Stimulated activated CD8-positive, alpha-beta memory T cell treated with anti-CD3 and anti-CD28 coated beads, Interleukin-4, amount 100 ng/mL, for 48 hours (primary cell): ENCODE measurements around the gene CEP76.
"Not testable (repeated sequence)": the region's sequence is repeated elsewhere in the genome, so short reads cannot be mapped to it uniquely, and the experiment has no call there.

Experiments
- DNase-seq: peaks from one replicate; pipeline ENCODE4 v3.0.0-alpha.2; 2020

Gene CEP76

DNA sequence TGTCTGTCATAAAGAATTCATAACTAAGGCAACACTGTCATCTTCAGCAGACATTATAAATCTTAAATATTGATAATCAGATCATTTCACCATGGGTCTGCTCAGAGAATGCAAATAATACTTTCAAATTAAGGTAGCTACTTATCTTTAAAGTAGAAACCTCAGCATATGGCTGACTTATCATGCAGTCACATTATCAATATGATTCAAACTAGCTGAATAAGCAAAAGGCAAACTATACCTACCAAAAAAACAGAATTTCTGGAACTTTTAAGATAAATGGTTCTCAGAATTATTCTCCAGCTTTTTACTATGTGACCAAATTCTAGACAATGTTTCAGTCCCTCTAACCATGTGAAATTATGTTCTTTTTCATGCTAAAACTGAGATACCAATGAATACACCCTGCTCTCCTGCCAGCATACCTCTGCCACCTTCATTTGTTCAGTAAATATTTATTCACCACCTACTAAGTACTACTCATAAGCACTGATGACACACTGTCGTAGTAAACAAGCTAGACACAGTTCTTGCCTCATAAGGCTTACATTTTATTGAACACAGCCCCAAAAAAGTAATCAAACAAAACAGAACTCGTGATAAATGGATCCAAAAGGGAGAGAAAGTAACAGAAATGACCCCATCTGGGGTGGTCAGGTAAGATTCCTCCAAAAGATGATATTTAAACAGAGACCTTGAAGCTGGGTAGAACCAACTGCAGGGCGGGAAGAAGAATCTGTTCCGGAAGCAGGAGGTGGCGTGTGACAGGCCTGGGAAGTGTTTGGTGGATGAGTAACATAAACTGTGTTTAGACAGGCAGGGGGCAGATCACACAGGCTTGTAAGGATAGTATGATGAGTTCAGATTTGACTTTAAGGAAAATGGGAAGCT lies 62.3 kb downstream of the CEP76 start:
- no peak for DNase-seq

DNA sequence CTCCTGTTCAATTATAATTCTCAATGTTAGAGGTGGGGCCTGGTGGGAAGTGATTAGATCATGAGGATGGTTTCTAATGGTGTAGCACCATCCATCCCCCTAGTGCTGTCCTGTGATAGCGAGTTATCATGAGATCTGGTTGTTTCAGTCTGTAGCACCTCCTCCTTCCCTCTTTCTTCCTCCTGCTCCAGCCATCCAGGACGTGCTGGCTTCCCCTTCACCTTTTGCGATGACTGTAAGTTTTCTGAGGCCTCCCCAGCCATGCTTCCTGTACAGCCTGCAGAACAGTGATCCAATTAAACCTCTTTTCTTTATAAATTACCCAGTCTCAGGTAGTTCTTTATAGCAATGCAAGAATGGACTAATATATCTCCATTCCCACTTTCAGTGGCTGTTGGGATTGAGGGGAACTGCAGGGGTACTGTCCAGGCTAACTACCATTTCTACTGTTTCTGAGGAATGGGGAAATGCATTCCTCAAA lies 63.8 kb downstream of the CEP76 start:
- no peak for DNase-seq

DNA sequence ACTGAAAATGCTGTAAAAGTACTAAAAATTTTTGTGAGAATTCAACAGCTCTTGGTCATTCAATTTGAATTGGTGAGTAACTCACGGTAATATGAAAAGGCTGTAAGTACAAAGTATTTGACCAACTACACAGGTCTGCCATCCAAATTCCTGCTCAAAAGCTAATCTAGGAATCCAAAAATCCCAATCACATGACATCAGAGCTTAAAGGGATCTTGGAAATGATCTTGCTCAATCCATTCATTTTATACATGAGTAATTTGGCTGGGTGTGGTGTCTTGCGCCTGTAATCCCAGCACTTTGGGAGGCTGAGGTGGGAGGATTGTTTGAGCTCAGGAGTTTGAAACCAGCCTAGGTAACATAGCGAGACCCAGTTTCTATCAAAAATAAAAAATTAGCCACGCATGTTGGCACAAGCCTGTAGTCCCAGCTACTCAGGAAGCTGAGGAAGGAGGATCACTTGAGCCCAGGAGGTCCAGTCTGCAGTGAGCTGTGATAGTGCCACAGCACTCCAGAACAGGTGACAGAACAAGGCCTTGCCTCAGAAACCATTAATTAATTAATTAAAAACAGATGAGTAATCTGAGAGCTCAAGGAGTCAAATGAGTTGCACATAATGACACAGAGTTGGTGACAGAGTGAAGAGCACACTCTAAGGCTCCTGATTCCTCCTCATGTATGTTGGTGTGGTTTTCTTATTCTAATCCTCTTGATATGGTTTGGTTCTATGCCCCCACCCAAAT lies 64.5 kb downstream of the CEP76 start:
- no peak for DNase-seq

DNA sequence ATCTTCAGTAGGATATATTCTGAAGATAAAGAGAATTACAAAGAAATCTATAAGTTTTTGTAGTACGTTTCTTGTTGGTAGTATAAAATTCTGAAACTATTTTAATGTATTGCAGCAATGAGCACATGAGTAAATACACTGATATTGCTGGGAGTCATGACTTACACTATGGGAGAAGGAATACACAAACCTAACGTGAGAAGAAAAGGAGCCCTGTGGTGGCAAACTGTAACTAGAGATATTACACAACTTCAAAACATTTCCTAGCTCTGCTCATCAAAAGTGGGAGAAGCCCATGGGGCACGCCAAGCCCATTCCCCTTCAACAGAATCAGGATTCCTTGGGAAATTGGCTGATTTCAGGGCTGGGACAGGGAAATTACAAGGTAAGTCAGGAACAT lies 65.1 kb downstream of the CEP76 start:
- DNase-seq, result no peak

DNA sequence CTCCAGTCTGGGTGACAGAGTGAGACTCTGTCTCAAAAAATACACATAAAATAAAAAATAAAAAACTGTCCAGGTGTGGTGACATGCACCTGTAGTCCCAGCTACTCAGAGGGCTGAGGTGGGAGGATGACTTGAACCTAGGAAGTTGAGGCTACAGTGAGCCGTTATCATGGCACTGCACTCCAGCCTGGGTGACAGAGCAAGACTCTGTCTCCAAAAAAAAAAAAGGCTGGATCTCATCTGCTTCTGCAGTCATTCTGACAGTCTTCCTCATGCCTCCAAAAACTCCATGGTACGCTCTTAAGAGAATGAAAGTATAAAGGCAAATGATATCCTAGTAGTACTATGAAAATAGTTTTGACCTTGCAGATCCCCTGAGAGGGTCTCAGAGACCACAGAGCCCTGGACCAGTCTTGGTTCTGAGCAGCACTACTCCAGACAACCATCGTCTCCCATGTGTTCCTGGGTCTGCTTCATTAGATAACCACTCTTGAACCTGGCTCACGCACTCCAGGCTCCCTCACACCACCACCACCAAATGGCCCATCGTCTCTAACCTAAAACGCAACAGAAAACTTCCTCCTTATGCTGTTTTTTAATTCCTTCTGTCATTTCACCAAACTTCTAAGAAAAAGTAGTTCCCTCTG lies 70.6 kb downstream of the CEP76 start:
- DNase-seq, result no peak

DNA sequence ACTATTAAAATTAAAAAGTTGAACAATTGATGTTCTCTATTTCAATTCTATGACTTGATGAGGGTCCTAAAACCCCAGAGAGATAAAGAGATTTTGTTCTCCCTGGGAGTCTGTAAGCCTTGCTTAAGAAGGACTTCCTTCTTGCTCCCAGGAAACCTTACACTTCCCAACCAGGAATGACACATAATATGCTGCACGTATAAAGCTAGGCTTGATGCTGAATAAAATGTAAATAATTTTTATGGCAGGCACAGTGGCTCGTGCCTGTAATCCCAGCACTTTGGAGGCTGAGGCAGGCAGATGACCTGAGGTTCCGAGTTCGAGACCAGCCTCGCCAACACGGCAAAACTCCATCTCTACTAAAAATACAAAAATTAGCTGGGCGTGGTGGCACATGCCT lies 72.4 kb downstream of the CEP76 start:
- DNase-seq, result no peak

DNA sequence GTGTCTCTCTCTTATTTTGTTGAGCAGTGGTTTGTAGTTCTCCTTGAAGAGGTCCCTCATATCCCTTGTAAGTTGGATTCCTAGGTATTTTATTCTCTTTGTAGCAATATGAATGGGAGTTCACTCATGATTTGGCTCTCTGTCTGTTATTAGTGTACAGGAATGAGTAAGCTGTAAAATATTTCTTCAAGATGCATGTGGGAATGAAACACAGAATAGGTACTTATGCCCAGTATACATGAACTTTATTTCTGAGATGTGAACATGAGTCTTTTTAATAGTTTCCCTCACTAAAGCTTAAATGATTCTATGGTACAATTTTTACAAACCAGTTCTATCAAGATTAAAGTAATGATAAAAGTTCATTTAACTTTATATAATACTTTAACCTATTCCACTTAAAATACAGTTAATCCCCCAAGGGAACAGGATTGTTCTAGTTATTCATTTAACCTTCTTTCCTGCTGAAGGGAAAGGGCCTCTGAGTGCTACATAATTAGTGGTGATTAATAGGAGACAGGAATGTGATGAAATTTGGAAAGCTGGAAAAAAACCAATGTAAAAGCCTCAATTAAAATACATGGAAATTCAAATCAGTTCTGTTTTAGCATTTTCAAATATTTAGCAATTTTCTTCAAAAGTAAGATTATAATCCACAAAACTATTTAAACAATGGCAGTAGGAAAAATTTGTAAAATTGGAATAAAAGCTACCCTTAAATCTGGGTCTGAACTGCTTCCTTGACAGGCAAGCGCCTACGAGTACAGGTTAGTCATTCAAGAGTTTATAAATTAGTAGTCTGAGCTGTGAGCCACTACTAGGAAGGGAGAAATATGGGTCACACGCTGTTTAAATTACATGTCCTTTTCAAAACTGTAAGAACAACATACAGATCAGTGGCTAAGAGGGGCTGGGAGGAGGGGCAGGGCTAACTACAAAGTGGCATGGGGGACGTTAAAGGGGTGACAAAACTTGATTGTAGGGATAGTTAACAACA lies 73.5 kb downstream of the CEP76 start:
- no peak for DNase-seq

DNA sequence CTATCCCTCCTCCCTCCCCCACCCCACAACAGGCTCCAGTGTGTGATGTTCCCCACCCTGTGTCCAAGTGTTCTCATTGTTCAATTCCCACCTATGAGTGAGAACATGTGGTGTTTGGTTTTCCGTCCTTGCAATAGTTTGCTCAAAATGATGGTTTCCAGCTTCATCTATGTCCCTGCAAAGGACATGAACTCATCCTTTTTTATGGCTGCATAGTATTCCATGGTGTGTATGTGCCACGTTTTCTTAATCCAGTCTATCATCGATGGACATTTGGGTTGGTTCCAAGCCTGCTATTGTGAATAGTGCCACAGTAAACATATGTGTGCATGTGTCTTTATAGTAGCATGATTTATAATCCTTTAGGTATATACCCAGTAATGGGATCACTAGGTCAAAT lies 75.3 kb downstream of the CEP76 start:
- DNase-seq, result not testable (repeated sequence)

DNA sequence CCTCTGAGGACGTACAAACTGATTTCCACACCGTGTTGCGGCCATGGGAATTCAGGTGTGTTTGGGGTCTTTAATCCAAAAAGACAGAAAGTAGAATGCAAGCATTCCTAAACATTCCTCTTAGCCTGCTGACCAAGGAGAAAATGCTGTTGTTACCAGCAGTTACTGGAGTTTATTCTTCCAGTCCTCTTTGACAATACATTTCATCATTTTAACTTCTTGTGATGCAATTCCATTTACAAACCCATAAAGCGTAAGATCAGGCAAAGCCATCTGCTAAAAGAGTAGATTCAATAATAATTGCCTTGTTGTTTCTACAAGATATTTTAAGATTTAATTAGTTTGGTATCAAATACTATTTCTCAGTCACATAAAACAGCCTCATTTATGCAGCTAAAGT lies 77.3 kb downstream of the CEP76 start:
- DNase-seq, result no peak
